ENCODE measurements around the gene SDF4. TPM values are rescaled to one million over a fixed set of nuclear protein-coding genes. Genes with fewer than 3 reads are reported as not detected.

Gene SDF4
- polyA plus RNA-seq, 6 donors from 2014 or later, result 64.8 to 101 (median 85.4) TPM

Other genes starting within 250 kb of the SDF4 start
- not detected for gene PERM1, start 249.9 kb downstream of the SDF4 start, polyA plus RNA-seq (ENCODE audit: low read depth in 6 of 6)
- under 1 TPM in 2 of 6 donors, not detected in 4; 0.45 to 0.64 TPM for gene HES4, start 231.9 kb downstream of the SDF4 start, polyA plus RNA-seq (ENCODE audit: low read depth in 6 of 6)
- 100 to 1,000 TPM in 4 of 6 donors, 10 to 100 TPM in 2; 55.1 to 183 (median 124) TPM for gene ISG15, start 218.5 kb downstream of the SDF4 start, polyA plus RNA-seq (ENCODE audit: low read depth in 6 of 6)
- gene AGRN, start 211.9 kb downstream of the SDF4 start, polyA plus RNA-seq (ENCODE audit: low read depth in 6 of 6), result under 1 TPM in 2 of 6 donors, not detected in 4; 0.04 to 0.52 TPM
- not detected for gene RNF223, start 157.7 kb downstream of the SDF4 start, polyA plus RNA-seq (ENCODE audit: low read depth in 6 of 6)
- 1 to 10 TPM in 5 of 6 donors, not detected in 1; 2.0 to 6.3 (median 4.3) TPM for gene C1orf159, start 115.9 kb downstream of the SDF4 start, polyA plus RNA-seq (ENCODE audit: low read depth in 6 of 6)
- gene TTLL10, start 58.1 kb downstream of the SDF4 start, polyA plus RNA-seq (ENCODE audit: low read depth in 6 of 6), result not detected
- 10 to 100 TPM in 1 of 6 donors, 1 to 10 TPM in 5; 2.4 to 13.0 (median 7.9) TPM for gene TNFRSF18, start 25.4 kb downstream of the SDF4 start, polyA plus RNA-seq (ENCODE audit: low read depth in 6 of 6)
- under 1 TPM in 3 of 6 donors, not detected in 3; 0.18 to 0.36 (median 0.32) TPM for gene TNFRSF4, start 17.8 kb downstream of the SDF4 start, polyA plus RNA-seq (ENCODE audit: low read depth in 6 of 6)
- gene B3GALT6, start 236 bp upstream of the SDF4 start, polyA plus RNA-seq (ENCODE audit: low read depth in 6 of 6), result 10 to 100 TPM in 5 of 6 donors, 1 to 10 TPM in 1; 6.9 to 22.9 (median 12.9) TPM
- not detected for gene C1QTNF12, start 14.7 kb upstream of the SDF4 start, polyA plus RNA-seq (ENCODE audit: low read depth in 6 of 6)
- 100 to 1,000 TPM in 1 of 6 donors, 10 to 100 TPM in 5; 75.1 to 112 (median 87.4) TPM for gene UBE2J2, start 41.9 kb upstream of the SDF4 start, polyA plus RNA-seq (ENCODE audit: low read depth in 6 of 6)
- not detected for gene SCNN1D, start 48.4 kb upstream of the SDF4 start, polyA plus RNA-seq (ENCODE audit: low read depth in 6 of 6)
- 1 to 10 TPM; 1.9 to 7.2 (median 3.1) TPM for gene ACAP3, start 75.9 kb upstream of the SDF4 start, polyA plus RNA-seq (ENCODE audit: low read depth in 6 of 6)
- 10 to 100 TPM in 5 of 6 donors, 1 to 10 TPM in 1; 7.2 to 17.2 (median 11.9) TPM for gene PUSL1, start 76.6 kb upstream of the SDF4 start, polyA plus RNA-seq (ENCODE audit: low read depth in 6 of 6)
- 10 to 100 TPM; 45.9 to 61.5 (median 54.3) TPM for gene INTS11, start 92.7 kb upstream of the SDF4 start, polyA plus RNA-seq (ENCODE audit: low read depth in 6 of 6)
- gene CPTP, start 92.8 kb upstream of the SDF4 start, polyA plus RNA-seq (ENCODE audit: low read depth in 6 of 6), result 10 to 100 TPM in 3 of 6 donors, 1 to 10 TPM in 3; 7.9 to 16.9 (median 10.7) TPM
- gene TAS1R3, start 99.3 kb upstream of the SDF4 start, polyA plus RNA-seq (ENCODE audit: low read depth in 6 of 6), result under 1 TPM in 3 of 6 donors, not detected in 3; 0.28 to 0.44 (median 0.31) TPM
- gene DVL1, start 117.4 kb upstream of the SDF4 start, polyA plus RNA-seq (ENCODE audit: low read depth in 6 of 6), result 1 to 10 TPM in 1 of 6 donors, under 1 TPM in 4, not detected in 1; 0.40 to 1.0 (median 0.68) TPM
- not detected for gene MXRA8, start 126.6 kb upstream of the SDF4 start, polyA plus RNA-seq (ENCODE audit: low read depth in 6 of 6)
- 100 to 1,000 TPM; 103 to 122 (median 106) TPM for gene AURKAIP1, start 143.2 kb upstream of the SDF4 start, polyA plus RNA-seq (ENCODE audit: low read depth in 6 of 6)
- gene CCNL2, start 167.3 kb upstream of the SDF4 start, polyA plus RNA-seq (ENCODE audit: low read depth in 6 of 6), result 10 to 100 TPM; 16.8 to 50.2 (median 24.6) TPM
- 100 to 1,000 TPM in 3 of 6 donors, 10 to 100 TPM in 3; 75.1 to 129 (median 102) TPM for gene MRPL20, start 175.3 kb upstream of the SDF4 start, polyA plus RNA-seq (ENCODE audit: low read depth in 6 of 6)
- gene ANKRD65, start 189.3 kb upstream of the SDF4 start, polyA plus RNA-seq (ENCODE audit: low read depth in 6 of 6), result 1 to 10 TPM in 1 of 6 donors, under 1 TPM in 4, not detected in 1; 0.17 to 1.5 (median 0.28) TPM
- under 1 TPM in 1 of 6 donors, not detected in 5; 0.41 TPM for gene VWA1, start 203.7 kb upstream of the SDF4 start, polyA plus RNA-seq (ENCODE audit: low read depth in 6 of 6)
- not detected for gene ATAD3C, start 217.7 kb upstream of the SDF4 start, polyA plus RNA-seq (ENCODE audit: low read depth in 6 of 6)
- 10 to 100 TPM in 1 of 6 donors, 1 to 10 TPM in 3, under 1 TPM in 2; 0.20 to 10.2 (median 2.9) TPM for gene ATAD3B, start 239.8 kb upstream of the SDF4 start, polyA plus RNA-seq (ENCODE audit: low read depth in 6 of 6)